DND-41 (cell line): ENCODE measurements around the gene RFX6.

Experiments used
- CTCF ChIP-seq: IDR thresholded peaks from 2 replicates; pipeline ENCODE4 v1.5.1; 2012; ENCODE audit warnings: borderline replicate concordance, low read length, moderate library complexity, mild to moderate bottlenecking; ENCODE audit not compliant: poor library complexity, severe bottlenecking; ENCODE audit errors: extremely low read depth
- EZH2 ChIP-seq: IDR thresholded peaks from 3 replicates; pipeline ENCODE4 v1.6.1; 2012; ENCODE audit warnings: borderline replicate concordance, low read depth, mild to moderate bottlenecking, moderate library complexity, low read length, inconsistent platforms; ENCODE audit not compliant: severe bottlenecking

- TF ChIP-seq CTCF (no peak), EZH2 (no peak)
These were observed 11.8 kb downstream of the RFX6 start for GRCh38 chr6:116888732-116889360.
